Effector memory CD8-positive, alpha-beta T cell (primary cell): ENCODE results near the gene EPM2AIP1.
"Not testable (repeated sequence)": the region's sequence is repeated elsewhere in the genome, so short reads cannot be mapped to it uniquely, and the experiment has no call there.

Source experiments
- ATAC-seq: fragments of 150-1000 bp; cut with Tn5 transposase; replicated peaks from 2 replicates; pipeline ENCODE4 v1.10.0; 2021; ENCODE audit warnings: mild to moderate bottlenecking, moderate library complexity
- DNase-seq, 3 experiments: peaks; one replicate each; pipeline ENCODE4 v3.0.0; 2021
- H3K27ac Mint-ChIP-seq, 2 donors: one replicate each; pipeline ENCODE4 v1.8.0; 2022; ENCODE audit warnings: mild to moderate bottlenecking in 2 of 2, mixed read lengths in 2 of 2, moderate library complexity in 2 of 2
- H3K27me3 Mint-ChIP-seq, 2 donors: one replicate each; pipeline ENCODE4 v1.8.0; 2022; ENCODE audit warnings: mixed read lengths in 2 of 2
- H3K36me3 Mint-ChIP-seq: one replicate; pipeline ENCODE4 v1.8.0; 2022; ENCODE audit warnings: mild to moderate bottlenecking, moderate library complexity, mixed read lengths; ENCODE audit not compliant: insufficient read depth
- H3K4me1 Mint-ChIP-seq, 2 donors: one replicate each; pipeline ENCODE4 v1.8.0; 2022; ENCODE audit warnings: low read depth in 2 of 2, mixed read lengths in 2 of 2
- H3K4me3 Mint-ChIP-seq, 2 donors: one replicate each; pipeline ENCODE4 v1.8.0; 2022; ENCODE audit warnings: mild to moderate bottlenecking in 2 of 2, mixed read lengths in 2 of 2, moderate library complexity in 2 of 2
- H3K9me3 Mint-ChIP-seq, 2 donors: one replicate each; pipeline ENCODE4 v1.8.0; 2022; ENCODE audit warnings: mixed read lengths in 2 of 2
- total RNA-seq, 9 experiments: gene quantifications; one replicate each; lab custom pipeline; 2026; lab: John Stamatoyannopoulos, UW

EPM2AIP1 gene
- 42.3 to 150 (median 76.5) reads per million in 9 experiments for total RNA-seq

DNA sequence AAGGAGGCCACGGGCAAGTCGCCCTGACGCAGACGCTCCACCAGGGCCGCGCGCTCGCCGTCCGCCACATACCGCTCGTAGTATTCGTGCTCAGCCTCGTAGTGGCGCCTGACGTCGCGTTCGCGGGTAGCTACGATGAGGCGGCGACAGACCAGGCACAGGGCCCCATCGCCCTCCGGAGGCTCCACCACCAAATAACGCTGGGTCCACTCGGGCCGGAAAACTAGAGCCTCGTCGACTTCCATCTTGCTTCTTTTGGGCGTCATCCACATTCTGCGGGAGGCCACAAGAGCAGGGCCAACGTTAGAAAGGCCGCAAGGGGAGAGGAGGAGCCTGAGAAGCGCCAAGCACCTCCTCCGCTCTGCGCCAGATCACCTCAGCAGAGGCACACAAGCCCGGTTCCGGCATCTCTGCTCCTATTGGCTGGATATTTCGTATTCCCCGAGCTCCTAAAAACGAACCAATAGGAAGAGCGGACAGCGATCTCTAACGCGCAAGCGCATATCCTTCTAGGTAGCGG is at the start of gene EPM2AIP1:
Gene EPM2AIP1 (minus strand): TSS at position 326 of the 520 bp plus-strand sequence. CDS start 54 bp downstream, at position 272.
- no peaks in the 10 kb centered on the region for H3K9me3 Mint-ChIP-seq
- no peak within 1 kb of the TSS for H3K27ac Mint-ChIP-seq
- peaks cover 27% of the 10 kb centered on the region for H3K36me3 Mint-ChIP-seq
- no peak within 1 kb of the TSS for H3K4me3 Mint-ChIP-seq
- ATAC-seq (peak; percentile 79), DNase-seq (no peak)
- peaks cover 22 to 31% of the 10 kb centered on the region in 2 donors for H3K4me1 Mint-ChIP-seq
- H3K27me3 Mint-ChIP-seq, result no peaks in the 10 kb centered on the region

DNA sequence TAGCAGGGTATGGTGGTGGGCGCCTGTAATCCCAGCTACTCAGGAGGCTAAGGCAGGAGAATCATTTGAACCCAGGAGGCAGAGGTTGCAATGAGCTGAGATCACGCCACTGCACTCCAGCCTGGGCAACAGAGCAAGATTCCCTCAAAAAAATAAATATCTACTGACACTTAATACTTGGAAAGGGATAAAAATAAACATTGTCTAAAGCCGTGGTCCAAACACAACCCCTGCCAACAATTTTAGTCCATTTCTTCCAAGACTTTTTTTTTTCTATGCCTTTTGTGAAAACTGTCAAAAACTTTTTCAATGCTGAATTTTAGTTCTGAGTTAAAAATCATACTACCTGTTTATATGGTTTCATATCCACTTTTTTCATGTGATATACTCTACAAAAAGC is 49.8 kb upstream of the EPM2AIP1 start:
- not testable (repeated sequence) for H3K4me3 Mint-ChIP-seq, H3K4me1 Mint-ChIP-seq, H3K27ac Mint-ChIP-seq, ATAC-seq, H3K27me3 Mint-ChIP-seq, H3K9me3 Mint-ChIP-seq, DNase-seq
- H3K36me3 Mint-ChIP-seq, result peaks cover 53% of the 10 kb centered on the region

DNA sequence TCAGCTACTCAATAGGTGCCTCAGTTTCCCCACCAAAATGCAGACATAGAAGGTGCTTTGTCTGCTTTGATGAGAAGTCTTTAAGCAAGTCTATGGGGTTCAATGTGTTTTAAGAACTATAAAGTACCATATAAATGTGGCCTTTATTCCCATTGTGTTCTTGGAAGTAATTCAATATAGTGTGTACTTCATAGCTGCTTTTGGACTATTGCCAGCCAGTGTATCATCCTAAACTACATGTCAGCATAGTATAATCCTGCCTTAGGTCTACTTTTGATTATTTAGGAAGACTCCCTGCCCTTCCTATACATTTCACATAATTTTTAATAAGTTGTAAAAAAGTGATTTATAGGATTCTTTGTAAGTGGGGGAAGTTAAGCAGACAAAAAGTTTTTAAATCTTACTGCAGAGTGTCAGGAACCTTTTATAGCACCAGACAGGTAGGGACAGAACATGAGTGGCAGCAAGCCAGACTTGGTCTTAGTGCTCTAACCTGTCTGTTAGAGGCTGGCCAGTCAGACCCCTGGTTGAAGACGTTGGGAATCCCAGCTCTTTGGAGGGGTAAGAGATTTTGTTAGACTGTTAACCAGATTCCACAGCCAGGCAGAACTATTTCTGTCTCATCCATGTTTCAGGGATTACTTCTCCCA is 48.7 kb upstream of the EPM2AIP1 start:
- H3K4me3 Mint-ChIP-seq, result no peak overlapping the region
- no peak for DNase-seq
- H3K27ac Mint-ChIP-seq, result peak overlapping the region in 1 of 2 donors; percentile 55
- H3K4me1 Mint-ChIP-seq, result no peaks in the 10 kb centered on the region
- H3K36me3 Mint-ChIP-seq, result peaks cover 48% of the 10 kb centered on the region
- H3K27me3 Mint-ChIP-seq, result no peaks in the 10 kb centered on the region
- H3K9me3 Mint-ChIP-seq, result no peaks in the 10 kb centered on the region
- no peak for ATAC-seq

DNA sequence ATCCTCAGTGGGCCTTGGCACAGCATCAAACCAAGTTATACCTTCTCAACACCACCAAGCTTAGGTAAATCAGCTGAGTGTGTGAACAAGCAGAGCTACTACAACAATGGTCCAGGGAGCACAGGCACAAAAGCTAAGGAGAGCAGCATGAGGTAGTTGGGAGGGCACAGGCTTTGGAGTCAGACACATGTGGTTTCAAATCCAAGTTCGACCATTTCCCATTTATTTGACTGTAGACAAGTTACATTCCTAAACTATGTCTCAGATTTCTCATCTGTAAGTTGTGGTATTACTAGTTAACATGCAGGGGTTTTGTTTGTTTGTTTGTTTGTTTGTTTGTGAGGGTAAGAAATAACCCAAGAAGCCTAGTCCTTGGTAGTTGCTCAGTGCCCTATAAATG is 47.3 kb upstream of the EPM2AIP1 start:
- peak overlapping the region in 1 of 2 donors; percentile 55 for H3K27ac Mint-ChIP-seq
- DNase-seq, result no peak
- no peaks in the 10 kb centered on the region for H3K4me1 Mint-ChIP-seq
- H3K4me3 Mint-ChIP-seq, result no peak overlapping the region
- ATAC-seq, result no peak
- H3K9me3 Mint-ChIP-seq, result peaks cover 0 to 2% of the 10 kb centered on the region in 2 donors
- peaks cover 44% of the 10 kb centered on the region for H3K36me3 Mint-ChIP-seq
- no peaks in the 10 kb centered on the region for H3K27me3 Mint-ChIP-seq

GRCh38 chr3:37039161-37039846 is 46.4 kb upstream of the EPM2AIP1 start:
- peak overlapping the region in 1 of 2 donors; percentile 10 for H3K27ac Mint-ChIP-seq
- no peak overlapping the region for H3K4me3 Mint-ChIP-seq
- DNase-seq, result no peak
- no peak for ATAC-seq
- peaks cover 40% of the 10 kb centered on the region for H3K36me3 Mint-ChIP-seq
- no peaks in the 10 kb centered on the region for H3K4me1 Mint-ChIP-seq
- H3K27me3 Mint-ChIP-seq, result no peaks in the 10 kb centered on the region
- peaks cover 0 to 2% of the 10 kb centered on the region in 2 donors for H3K9me3 Mint-ChIP-seq

DNA sequence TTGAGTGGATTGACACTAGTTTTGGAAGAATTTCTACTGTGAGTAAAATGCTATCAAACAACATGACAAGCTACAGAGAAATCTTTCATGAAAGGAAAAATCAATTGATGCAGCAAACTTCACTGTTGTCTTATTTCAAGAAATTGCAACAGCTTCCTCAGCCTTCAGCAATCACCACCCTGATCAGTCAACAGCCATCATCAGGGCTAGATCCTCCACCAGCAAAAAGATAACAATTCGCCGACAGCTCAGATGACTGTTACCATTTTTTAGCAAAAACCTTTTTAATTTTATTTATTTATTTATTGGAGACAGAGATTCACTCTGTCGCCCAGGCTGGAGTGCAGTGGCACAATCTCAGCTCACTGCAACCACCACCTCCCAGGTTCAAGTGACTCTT is 44.4 kb upstream of the EPM2AIP1 start:
- no peak overlapping the region for H3K27ac Mint-ChIP-seq

DNA sequence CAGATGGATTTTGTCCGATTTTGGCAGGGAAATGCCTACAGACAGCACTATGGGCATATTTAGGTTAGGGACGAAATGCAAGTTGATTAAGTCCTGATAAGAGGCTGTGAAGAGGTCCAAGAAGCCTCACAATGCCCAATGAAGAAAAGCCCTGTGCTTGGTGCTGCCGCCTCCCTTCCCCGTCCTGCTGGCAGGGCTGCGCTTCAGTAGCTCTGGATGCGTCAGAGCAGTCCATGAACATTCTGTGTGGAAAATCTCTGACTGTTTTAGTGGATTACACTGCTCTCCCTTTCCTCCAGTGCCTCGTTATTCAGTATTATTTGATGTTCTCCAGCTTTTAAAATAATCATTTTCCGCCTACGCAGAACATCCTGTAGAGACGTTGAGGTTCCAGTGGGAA is 40.0 kb upstream of the EPM2AIP1 start:
- no peaks in the 10 kb centered on the region for H3K27me3 Mint-ChIP-seq
- peak overlapping the region in 1 of 2 donors; percentile 1 for H3K27ac Mint-ChIP-seq
- H3K4me1 Mint-ChIP-seq, result peaks cover 0 to 9% of the 10 kb centered on the region in 2 donors
- no peak overlapping the region for H3K4me3 Mint-ChIP-seq
- peaks cover 40% of the 10 kb centered on the region for H3K36me3 Mint-ChIP-seq
- ATAC-seq (no peak), DNase-seq (no peak)
- H3K9me3 Mint-ChIP-seq, result peaks cover 0 to 2% of the 10 kb centered on the region in 2 donors

More for the DNA sequence above, 44.4 kb upstream of the EPM2AIP1 start:
- Mint-ChIP-seq H3K9me3 (peaks cover 0 to 2% of the 10 kb centered on the region in 2 donors), H3K4me3 (no peak overlapping the region), H3K27me3 (no peaks in the 10 kb centered on the region), H3K4me1 (peaks cover 0 to 3% of the 10 kb centered on the region in 2 donors), H3K36me3 (peaks cover 40% of the 10 kb centered on the region)
- no peak for DNase-seq
- no peak for ATAC-seq

- H3K27me3 Mint-ChIP-seq, result no peaks in the 10 kb centered on the region
- DNase-seq (no peak), ATAC-seq (no peak)
- H3K9me3 Mint-ChIP-seq, result no peaks in the 10 kb centered on the region
- H3K4me3 Mint-ChIP-seq, result no peak overlapping the region
- peaks cover 0 to 9% of the 10 kb centered on the region in 2 donors for H3K4me1 Mint-ChIP-seq
- H3K36me3 Mint-ChIP-seq, result peaks cover 54% of the 10 kb centered on the region
- H3K27ac Mint-ChIP-seq, result peak overlapping the region in 1 of 2 donors; percentile 32
Observed at GRCh38 chr3:37031096-37031682, 38.3 kb upstream of the EPM2AIP1 start.

GRCh38 chr3:37030588-37030987 is 37.7 kb upstream of the EPM2AIP1 start:
- ATAC-seq, result no peak
- no peak overlapping the region for H3K4me3 Mint-ChIP-seq
- H3K27me3 Mint-ChIP-seq, result no peaks in the 10 kb centered on the region
- H3K36me3 Mint-ChIP-seq, result peaks cover 54% of the 10 kb centered on the region
- no peaks in the 10 kb centered on the region for H3K9me3 Mint-ChIP-seq
- DNase-seq, result no peak
- peaks cover 0 to 9% of the 10 kb centered on the region in 2 donors for H3K4me1 Mint-ChIP-seq
- H3K27ac Mint-ChIP-seq, result peak overlapping the region in 1 of 2 donors; percentile 32

DNA sequence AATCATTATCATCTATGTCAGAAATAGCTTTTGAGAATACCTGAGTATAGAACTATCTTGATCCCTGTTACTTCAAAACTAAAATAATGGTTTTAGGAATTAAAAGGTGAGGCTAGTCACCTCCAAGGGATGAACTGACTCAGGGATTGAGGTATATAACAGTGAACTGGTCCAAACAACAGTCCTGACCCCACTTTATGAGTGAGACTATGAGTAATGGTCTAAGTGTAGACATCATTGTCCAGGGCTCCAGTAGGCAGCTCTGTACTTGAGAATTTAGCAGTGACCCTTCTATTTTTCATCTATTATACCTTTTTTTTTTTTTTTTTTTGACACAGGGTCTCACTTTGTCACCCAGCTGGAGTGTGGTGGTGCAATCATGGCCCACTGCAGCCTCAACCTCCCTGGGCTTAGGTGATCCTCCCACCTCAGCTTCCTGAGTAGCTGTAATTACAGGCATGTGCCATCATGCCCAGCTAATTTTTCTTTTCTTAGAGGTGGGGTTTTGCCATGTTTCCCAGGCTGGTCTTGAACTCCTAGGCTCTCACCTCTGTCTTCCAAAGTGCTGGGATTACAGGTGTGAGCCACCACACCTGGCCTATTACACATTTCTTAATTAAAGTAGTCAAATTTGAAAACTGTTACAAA is 36.7 kb upstream of the EPM2AIP1 start:
- ATAC-seq, result no peak

DNA sequence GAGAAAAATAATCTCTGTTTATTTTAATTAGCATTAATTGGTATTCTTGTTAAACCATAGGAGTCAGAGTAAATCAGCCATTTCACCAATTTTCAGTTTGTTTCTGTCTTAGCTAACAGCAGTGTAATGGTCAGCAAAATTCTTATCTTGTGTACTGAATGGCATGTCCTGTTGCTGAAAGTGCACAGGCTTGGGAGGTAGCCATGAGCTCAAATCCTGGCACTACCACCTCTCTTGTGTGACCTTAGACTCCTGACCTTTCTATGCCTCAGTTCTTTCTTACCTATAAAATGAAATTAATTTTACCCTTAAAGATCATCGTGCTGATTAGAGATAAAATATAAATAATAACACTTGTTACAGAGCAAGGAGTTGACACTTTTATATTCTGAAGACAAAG is 36.2 kb upstream of the EPM2AIP1 start:
- Mint-ChIP-seq H3K27ac (no peak overlapping the region), H3K9me3 (no peaks in the 10 kb centered on the region), H3K27me3 (no peaks in the 10 kb centered on the region), H3K4me1 (peaks cover 0 to 9% of the 10 kb centered on the region in 2 donors), H3K4me3 (no peak overlapping the region), H3K36me3 (peaks cover 48% of the 10 kb centered on the region)
- DNase-seq, result no peak
- ATAC-seq, result no peak

More for the DNA sequence above, 36.7 kb upstream of the EPM2AIP1 start:
- H3K9me3 Mint-ChIP-seq, result no peaks in the 10 kb centered on the region
- H3K4me3 Mint-ChIP-seq, result no peak overlapping the region
- H3K4me1 Mint-ChIP-seq, result peaks cover 0 to 9% of the 10 kb centered on the region in 2 donors
- DNase-seq, result no peak
- no peak overlapping the region for H3K27ac Mint-ChIP-seq
- peaks cover 50% of the 10 kb centered on the region for H3K36me3 Mint-ChIP-seq
- no peaks in the 10 kb centered on the region for H3K27me3 Mint-ChIP-seq

DNA sequence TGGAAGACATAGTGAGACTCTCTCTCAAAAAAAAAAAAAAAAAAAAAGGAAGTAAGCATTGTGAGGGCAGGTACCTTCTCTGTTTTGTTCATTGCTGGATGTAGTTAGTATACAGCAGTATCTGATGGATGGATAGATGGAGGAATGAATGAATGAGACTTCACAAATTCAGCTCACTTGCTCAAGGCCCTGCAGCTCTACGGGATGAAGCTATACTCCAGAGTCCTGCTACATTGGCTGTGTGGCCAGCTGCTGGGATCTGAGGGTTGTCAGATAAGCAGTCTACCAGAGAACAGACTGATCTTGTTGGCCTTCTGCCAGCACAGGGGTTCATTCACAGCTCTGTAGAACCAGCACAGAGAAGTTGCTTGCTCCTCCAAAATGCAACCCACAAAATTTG is 35.4 kb upstream of the EPM2AIP1 start:
- peak overlapping the region in 1 of 2 donors; percentile 47 for H3K27ac Mint-ChIP-seq
- peaks cover 1 to 9% of the 10 kb centered on the region in 2 donors for H3K4me1 Mint-ChIP-seq
- no peaks in the 10 kb centered on the region for H3K9me3 Mint-ChIP-seq
- DNase-seq (no peak), ATAC-seq (no peak)
- no peak overlapping the region for H3K4me3 Mint-ChIP-seq
- H3K27me3 Mint-ChIP-seq, result no peaks in the 10 kb centered on the region
- H3K36me3 Mint-ChIP-seq, result peaks cover 48% of the 10 kb centered on the region

DNA sequence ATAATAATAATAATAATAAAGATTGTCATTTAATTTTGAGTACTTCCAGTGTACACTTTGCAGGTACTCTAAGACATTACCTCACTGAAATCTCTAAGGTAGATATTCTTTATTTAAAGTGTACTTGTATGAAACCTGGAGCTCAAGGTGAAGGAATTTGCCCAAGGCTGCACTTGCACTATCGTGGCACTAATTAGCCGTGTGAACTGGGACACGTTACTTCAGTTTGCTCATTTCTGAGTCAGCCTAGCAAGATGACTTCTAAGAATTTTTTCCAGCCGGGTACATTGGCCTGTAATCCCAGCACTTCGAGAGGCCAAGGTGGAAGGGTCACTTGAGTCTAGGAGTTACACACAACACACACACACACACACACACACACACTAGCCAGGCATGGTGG is 33.9 kb upstream of the EPM2AIP1 start:
- no peaks in the 10 kb centered on the region for H3K27me3 Mint-ChIP-seq
- no peak overlapping the region for H3K4me3 Mint-ChIP-seq
- ATAC-seq (no peak), DNase-seq (no peak)
- peaks cover 49% of the 10 kb centered on the region for H3K36me3 Mint-ChIP-seq
- H3K4me1 Mint-ChIP-seq, result peaks cover 1 to 7% of the 10 kb centered on the region in 2 donors
- H3K9me3 Mint-ChIP-seq, result no peaks in the 10 kb centered on the region
- H3K27ac Mint-ChIP-seq, result no peak overlapping the region
